Occipital lobe (tissue), 2 donors: Measurements from ENCODE around the gene NGEF. TPM values are rescaled to one million over a fixed set of nuclear protein-coding genes. Genes with fewer than 3 reads are reported as not detected.
"Not testable (repeated sequence)": the region's sequence is repeated elsewhere in the genome, so short reads cannot be mapped to it uniquely, and the experiment has no call there.

Source experiments
- DNase-seq: peaks from one replicate; lab custom pipeline; 2025; lab: John Stamatoyannopoulos, UW
- total RNA-seq: library from RNA; depleted of rRNA; stranded (reverse); fragments of >200 nt; gene quantifications from one replicate; pipeline ENCODE4 v1.2.3, GENCODE V29; 2014

The NGEF gene
- total RNA-seq, 1 donor from 2014 or later: 22.8 TPM

DNA sequence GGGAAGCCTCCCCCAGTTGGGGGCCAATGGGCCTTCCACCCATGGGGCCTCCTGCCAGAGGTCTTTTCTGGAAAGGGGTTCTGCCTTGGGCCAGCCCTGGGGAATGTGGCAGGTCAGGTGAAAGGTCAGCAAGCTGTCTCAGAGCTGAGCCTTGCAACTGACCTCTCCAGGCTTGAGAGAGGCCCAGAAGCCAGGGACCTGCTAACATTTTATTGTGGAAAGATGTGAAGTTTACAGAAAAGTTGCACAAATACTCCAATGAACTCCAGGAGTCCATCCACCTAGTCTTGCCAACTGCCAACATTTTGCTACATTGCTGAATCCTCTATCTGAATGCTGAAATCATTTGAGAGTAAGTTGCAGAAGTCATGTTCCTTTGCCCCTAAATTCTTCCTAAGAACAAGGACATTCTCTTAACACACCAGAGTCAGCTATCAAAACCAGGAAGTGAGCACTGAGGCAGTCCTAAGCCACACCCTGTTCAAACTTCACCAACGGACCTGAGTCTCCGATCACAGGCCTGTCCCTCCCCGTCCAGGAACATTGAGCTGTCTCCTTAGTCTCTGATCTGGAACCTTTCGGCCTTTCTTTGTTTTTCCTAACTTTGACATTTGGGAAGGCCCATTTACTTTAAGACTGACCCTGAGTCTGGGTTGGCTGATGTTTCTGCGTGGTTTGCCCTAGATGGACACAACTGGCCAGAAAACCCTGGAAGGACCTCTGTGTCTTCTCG lies 139.0 kb downstream of the NGEF start:
- DNase-seq: no peak

DNA sequence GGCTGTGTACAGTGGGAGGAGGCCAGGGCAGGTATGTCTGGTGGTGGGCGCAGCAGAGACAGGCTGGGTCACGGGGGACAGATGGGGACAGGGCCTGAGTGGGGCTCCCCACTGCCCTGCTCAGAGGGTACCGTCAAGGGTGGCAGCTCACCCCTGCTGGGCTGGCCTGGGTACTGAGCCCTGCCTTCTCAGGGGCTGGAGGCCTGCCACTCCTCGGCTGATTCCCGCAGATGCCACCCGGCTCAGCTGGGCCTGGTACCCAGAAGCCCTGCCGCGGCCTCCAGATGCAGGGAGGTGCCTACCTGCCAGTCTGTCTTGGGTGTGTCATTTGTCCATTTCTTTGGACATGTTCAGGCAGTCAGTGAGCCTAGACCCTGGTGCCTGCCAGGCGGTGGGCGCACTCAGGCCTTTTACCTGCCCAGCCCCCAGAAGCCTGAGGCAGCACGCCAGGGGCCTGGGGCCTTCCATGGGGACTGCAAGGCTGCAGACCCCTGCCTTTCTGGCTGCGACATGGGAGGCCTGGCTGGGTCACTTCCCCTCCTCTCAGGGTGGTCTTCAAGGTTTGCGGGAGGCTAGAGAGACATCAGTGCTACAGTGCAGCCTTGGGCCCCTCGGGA lies 139.7 kb downstream of the NGEF start:
- no peak for DNase-seq

DNA sequence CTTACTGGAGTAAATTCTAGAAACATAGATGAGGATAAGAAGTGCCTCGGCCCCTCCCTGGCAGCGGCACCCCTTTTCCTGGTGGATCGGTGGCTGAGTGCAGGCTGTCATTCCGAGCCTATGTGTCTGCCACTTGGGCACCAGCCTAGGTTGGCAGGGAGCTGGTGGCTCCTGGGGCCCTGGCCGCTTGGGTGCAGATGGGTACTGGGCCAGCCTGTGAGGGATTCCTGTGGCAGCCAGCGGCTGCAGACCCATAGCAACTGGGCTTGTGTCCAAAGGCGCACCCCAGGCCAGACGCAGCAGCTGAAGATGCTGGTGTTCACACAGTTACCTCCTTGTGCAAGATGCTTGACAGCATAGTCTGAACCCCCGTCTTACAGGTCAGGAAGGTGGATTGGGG lies 140.2 kb downstream of the NGEF start:
- no peak for DNase-seq

DNA sequence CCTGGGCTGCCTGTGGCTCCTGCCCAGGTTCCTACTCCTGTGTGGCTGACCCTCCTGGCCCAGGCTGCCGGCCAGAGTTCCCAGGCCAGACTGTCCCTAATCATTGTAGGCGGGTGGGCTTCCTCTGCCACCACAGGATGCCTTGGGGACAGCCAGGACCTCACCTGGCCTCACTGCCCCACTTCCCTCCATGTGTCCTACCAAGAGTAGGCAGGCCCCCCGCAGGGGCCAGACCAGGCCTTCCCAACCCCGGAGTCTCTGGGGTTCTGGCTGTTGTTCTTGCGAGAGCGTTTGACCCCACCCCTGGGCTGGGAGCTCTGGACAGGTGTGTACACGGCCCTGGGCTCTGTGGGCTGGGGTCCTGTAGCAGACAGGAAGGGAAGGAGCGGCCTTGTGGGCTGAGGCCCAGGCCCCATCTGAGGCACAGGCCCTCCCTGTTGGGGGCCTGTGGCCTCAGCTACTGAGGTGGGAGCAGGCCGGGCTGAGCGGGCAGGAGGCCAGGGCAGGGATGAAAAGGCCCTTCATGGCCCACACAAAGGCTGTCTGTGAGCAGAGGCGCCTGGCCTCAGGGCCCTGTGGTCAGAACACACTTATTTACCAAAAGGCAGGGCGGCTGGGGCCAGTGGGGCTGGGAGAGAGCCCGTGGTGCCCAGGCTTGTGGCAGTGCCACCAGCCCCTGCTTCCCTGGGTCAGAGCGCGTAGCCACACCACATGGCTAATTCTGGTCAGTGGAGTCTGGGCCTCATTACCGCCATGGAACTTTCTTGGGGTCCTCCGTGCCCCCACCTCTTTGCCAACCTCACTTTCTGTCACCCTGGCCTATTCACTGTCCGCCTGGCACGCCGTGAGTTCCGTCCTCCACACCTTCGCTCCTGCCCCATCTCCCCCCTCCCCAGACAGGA lies 141.0 kb downstream of the NGEF start:
- DNase-seq: peak; percentile 78

DNA sequence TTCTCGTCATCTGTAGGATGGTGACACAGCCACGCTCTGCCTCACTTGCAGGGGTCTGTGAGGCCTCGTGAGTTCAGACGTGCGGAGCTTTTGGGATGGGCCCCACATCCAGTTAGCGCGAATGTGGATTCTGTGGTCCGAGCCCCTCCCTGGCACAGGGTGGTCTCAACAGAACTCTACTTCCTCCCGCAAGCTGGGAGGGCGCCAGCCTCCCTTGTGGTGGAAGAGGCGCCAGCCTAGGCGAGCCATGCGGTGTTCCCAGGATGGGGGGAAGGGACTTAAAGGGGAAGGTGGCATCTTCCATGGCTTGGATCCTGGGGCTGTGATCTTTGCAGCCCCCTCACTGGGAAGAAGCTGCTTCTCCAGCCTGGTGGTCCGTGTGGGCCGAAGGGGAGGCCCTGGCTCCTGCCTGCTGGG lies 141.6 kb downstream of the NGEF start:
- DNase-seq: no peak

DNA sequence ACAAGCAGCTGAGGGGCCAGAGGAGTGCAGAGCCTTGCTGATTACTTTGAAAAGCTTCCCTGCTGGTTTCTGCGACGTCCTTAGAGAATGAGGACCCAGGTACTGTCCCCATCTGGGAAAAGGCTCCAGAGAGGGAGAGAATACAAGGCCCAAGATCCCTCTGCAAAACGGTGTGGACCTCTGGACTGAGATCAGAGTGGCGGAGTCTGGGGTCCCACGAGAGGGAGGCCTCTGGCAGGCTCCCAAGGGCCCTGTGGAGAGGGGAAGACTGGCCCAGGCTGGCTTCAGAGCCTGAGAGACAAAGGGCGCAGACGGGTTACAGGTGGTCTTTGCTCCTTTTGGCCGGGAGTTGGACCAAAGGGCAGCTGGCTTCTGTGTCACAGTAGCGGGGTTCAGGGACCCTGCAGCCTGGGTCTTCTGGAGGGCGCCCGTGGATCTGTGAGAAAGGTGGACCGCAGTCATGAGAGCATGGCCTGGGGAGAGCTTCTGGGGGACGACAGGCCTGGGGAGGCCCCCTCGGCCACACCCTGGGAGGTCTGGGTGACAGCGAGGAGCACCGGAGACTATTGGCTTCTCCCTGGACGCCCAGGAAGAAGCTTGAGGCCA lies 142.2 kb downstream of the NGEF start:
- no peak for DNase-seq

DNA sequence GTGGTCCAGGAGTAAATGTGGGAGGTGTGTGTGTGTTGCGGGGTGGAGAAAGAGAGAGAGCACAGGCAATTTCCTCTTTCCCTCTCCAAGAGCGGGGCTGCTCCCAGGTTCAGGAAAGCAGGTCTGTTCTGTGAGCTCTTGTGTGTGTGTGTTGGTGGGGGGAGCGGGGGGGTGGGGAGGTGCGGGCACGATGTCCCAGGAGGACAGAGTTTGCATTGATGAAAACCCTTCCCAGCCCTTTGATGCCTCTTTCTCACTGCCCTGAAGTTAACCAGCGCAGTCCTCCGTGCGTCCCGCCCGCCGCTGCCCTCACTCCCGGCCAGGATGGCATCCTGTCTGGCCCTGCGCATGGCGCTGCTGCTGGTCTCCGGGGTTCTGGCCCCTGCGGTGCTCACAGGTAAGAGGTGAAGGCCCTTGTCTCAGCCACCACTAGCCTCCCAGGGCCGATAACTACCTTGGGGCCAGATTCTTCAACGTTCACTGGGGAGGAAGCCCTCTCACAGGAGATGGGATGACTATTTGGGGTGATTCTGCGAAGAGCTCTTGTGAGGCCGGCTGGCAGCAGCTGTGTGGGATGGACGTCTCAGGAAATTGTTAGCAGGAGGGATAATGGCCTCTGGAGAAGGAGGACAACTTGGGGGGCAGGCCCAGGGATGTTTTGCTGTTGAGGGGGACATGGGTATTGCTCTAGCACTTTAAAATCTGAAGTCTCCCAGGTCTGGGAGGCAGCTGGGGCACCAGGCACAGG lies 142.9 kb downstream of the NGEF start, which contains the start of gene SNORC:
SNORC (plus strand) TSS at position 247 of the 748 bp plus-strand sequence; CDS start at position 325, 78 bp downstream.
- DNase-seq: no peak

DNA sequence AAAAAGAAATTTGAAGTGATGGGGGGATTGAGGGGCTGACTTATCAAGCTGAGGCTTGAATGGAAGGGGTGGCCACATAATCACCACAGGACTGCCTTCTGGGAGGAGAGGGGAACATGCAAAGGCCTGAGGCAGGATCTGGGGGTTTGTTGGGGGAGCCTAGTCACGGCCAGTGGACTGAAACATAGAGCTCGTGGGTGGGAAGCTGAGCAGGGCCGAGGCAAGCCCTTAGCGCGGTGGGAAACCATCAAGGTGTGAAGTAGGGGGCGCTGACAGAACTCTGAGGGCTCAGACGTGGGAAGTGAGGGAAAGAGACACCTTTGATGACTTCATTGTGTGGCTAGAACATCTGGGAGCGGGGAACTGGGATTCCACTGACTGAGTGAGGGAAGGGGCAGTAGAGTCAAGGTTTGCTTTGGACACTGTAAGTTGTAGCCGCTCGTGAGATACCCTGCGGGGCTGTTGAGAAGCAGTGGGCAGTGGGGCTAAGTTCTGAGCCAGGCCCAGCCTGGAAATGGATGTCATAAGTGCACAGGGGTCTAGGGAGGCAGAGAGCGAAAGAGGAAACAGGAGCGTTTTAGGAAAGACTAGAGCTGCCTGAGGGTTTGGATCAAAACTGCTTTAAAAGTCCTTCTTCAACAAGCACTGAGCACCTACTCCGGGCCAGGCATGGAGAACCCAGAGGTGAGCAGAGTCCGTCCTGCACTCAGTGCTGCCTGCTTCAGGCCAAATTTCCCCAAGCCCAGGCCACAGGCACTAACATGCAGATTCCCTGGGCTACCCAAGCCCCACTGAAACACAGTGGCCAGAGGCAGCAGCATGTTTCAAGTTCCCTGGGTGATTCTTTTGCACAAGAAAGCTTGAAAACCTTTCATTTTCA lies 143.7 kb downstream of the NGEF start:
- DNase-seq: no peak

DNA sequence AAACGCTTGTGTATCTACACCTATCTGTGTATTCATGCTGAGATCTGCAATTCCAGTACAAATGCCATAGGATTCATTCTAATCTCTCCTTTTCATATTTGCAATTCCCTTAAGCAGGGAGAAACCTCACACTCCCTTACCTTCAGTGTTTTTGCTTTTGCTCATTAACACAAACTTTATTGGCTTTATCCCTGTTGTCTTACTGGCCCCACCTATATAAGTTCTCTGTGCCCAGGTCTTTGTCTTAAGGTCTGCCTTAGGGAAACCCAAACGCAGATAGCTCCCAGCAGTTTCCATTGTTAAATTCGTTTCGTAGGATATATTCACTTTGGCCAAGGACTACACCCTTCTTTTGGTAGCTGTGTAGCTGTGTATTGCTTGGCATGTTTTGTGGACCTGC lies 147.0 kb downstream of the NGEF start:
- DNase-seq: no peak

DNA sequence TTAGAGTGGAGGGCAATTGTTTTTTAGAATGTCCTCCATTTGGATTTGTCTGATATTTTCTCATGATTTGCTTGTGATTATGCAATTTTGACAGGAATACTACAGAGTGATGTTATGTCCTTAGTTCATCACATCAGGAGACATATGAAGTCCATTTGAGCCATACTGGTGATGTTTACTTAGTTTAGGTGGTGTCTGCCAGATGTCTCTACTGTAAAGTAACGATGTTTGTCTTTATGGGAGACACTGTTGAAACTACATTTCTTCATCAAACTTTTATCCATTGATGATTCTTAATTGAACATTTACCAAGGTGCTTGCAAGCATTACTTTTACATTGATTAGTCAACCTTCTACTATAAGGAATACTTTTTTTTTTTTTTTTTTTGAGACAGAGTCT lies 147.9 kb downstream of the NGEF start:
- no peak for DNase-seq

DNA sequence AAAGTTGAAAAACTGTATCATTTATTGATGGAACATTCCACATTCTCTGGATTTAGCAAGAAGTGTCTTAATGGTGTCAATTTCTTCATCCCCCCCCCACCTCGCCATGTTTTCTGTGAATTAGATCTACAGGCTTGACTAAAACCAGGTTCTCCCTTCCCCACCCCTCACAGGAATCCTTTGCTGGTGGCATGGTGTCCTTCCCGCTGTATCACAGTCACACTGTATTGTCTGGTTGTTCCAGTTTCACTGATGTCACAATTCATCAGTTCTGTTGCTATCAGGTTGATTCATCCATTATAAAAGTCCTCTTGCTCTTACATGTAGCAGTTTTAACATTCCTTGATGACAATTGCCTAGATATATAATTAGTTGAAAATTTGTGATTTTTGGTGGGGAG lies 149.1 kb downstream of the NGEF start:
- no peak for DNase-seq

DNA sequence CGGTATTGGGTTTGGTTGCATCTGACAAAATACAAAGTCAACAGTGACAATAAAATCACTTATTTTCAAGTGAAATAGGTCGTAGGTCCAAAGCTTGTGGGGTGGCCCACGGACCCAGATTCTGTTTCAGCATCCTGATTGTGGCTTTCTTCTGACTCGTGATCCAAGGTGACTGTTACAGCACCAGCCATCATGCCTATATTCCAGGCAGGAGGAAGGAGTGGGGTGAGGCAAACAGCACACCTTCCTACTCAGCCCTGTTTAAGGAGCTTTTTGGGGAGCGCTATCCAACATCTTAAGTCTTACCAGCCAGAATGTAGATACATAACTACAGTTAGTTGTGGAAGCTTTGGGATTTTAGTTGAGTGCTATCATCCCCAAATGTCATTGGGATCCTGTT lies 151.7 kb downstream of the NGEF start:
- DNase-seq: no peak

DNA sequence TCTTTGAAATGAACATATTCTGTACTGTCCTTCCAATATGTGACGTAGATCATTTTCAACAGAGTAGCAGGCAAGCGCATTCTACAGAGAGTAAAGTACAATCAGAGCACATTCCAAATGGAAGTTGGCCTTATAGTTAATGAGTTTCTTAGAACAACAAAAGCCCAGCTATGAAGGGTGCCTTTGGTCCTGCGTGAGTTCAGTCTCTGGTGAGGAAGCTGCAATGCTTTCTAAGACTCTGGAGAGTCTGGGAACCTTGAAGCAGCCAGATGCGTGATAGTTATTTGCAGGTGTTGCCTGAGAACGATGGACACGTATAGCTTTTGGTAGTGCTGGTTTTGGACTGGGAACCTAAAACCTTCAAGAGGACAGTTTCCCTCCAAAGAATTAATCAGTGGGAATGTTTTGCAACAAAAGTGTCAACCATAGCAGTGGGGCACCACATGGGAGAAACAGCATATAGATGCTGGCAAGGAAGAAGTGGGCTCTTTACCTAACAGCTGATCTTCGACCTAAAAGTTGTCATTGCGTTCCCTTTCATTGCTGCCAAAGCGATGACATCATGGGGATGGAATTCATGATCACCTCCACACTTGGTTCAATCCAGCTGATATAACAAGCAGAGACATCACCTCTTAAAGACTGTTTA lies 152.3 kb downstream of the NGEF start:
- DNase-seq: no peak

DNA sequence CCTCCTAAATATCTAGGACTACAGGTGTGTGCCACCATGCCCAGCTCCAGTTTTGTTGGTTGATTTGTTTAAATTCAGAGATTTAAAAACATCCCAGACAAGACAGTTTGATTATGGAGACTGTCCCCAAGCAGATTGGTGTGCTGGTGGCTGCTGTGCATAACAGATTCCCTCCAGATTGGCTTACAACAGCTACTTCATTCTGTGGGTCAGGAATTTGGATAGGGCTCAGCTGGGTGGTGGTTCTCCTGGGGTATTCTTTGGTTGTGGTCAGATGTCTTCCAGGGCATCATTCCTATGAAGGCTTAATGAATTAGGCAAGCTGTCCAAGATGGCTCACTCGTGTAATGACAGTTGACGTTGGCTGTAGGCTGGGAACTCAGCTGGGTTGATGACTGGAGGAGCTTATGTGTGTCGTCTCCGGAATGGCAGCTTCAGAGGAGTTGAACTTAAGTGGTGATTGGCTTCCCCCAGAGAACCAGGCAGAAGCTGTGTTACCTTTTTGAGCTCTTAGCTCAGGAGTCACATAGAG lies 153.6 kb downstream of the NGEF start:
- no peak for DNase-seq

DNA sequence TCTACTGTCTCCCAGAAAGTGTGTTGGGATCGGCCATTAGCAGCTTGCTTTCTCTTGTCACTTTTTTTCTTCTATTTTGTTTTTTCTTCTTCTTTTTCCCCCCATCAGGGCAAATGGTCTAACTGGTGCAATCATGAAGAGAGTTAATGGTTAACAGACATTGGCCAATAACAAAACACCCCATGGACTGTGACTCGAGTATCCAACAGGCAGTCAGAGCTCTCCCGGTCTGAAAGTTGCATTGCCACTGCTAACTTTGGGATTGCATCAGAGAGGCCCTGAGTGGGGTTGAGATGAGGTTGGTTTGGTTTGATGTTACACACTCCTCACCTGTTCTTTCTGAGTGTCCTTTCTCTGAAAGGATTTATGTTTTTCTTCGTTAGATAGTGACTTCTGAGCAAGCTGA lies 155.9 kb downstream of the NGEF start:
- no peak for DNase-seq

DNA sequence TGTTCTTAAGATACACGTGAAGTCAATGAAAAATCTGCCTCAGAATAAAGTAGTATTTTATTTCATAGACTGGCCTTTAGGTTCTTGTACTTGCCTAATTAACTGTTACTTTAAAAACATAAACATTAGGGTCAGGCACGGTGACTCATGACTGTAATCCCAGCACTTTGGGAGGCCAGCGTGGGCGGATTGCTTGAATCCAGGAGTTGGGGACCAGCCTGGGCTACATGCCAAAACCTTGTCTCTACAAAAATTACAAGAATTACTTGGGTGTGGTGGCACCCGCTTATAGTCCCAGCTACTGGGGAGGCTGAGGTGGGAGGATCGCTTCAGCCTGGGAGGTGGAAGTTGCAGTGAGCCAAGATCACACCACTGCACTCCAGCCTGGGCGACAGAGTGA lies 159.0 kb downstream of the NGEF start:
- no peak for DNase-seq

DNA sequence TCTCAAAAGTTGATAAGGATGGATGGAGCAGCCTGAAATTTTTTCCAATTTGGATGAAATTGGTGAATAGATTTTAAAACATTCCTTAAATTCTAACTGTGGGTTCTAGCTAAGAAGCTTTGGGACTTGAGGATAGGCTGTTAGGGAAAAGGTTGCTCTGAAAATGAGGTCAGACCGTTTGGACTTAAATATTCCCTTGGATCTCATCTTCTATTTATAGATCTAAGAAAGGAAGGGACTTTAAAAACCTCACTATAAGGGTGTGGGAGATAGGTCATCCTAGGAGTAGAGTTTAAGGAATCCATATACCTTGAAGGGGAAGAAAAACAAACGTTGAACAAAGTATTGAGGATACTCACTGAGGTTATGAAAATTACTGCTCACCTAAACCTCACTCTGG lies 160.4 kb downstream of the NGEF start:
- no peak for DNase-seq

DNA sequence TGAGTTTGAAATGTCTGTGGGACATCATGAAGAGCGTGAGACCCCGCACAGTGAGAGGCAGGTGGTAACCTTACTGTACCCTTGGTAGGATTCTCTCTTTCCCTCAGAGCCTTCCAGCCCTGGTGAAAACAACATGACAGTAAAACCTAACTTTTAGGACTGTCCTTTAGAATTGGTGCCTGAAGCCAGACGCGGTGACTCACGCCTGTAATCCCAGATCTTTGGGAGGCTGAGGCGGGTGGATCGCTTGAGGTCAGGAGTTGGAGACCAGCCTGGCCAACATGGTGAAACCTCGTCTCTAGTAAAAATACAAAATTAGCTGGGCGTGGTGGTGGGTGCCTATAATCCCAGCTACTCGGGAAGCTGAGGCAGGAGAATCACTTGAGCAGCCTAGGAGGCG lies 161.0 kb downstream of the NGEF start:
- not testable (repeated sequence) for DNase-seq

DNA sequence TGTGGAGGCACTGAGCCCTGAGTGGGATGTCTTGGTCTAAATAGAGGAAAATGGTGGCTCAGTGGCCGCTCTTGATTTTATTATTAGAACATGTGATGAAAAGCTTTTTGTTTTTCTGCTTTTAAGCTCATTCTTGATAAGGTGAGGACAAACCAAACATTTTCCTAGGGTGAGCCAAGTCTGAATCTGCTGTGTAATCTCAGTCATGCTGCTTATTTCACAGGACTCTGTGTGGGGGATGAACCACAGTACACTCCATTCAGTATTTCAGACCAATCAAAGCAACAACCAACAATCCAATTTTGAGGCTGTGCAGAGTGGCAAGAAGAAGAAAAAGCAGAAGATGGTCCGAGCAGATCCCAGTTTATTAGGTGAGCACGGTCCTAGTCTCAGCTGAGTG lies 163.0 kb downstream of the NGEF start:
- DNase-seq: no peak
